B cell (primary cell): ENCODE measurements around the gene PARN. TPM values are rescaled to one million over a fixed set of nuclear protein-coding genes. Genes with fewer than 3 reads are reported as not detected.

Experiments
- ATAC-seq: fragments of 200-7000 bp; cut with Tn5 transposase; one replicate; pipeline ENCODE4 v1.10.0; 2021; ENCODE audit warnings: low read depth, mild to moderate bottlenecking, moderate number of reproducible peaks, moderate library complexity
- CTCF ChIA-PET: fragments of 350-600 bp; sonication (Branson Sonifier 250); formaldehyde crosslinking; loops from one replicate; lab custom pipeline; 2021; ENCODE audit warnings: antibody characterized with exemption, inconsistent platforms; lab: Charles Lee
- POLR2A ChIA-PET: fragments of 350-600 bp; sonication (Branson Sonifier 250); formaldehyde crosslinking; loops from one replicate; lab custom pipeline; 2021; ENCODE audit warnings: antibody characterized with exemption; lab: Charles Lee
- DNase-seq: peaks from one replicate; pipeline ENCODE4 v3.0.0; 2013
- H2AFZ ChIP-seq: 2 replicates; pipeline ENCODE4 v1.6.1; 2012; ENCODE audit warnings: mild to moderate bottlenecking, low read depth, low read length; ENCODE audit not compliant: insufficient read depth, poor library complexity, severe bottlenecking
- H3K27ac ChIP-seq, 2 donors: 1 replicate in 1 of 2; 2 replicates in 1 of 2; pipeline ENCODE4 v1.5.1; 2012 to 2013; ENCODE audit warnings: low read length in 2 of 2, mild to moderate bottlenecking in 2 of 2, moderate library complexity in 1 of 2
- H3K27me3 ChIP-seq, 4 experiments: fragments of 200-600 bp in 1 of 4; sonication (generic) in 1 of 4; replicated peaks in 1 of 4; 1 replicate in 2 of 4; 2 replicates in 2 of 4; pipeline versions ENCODE4 v1.6.1 to v1.7.0; 2013 to 2016; ENCODE audit warnings: low read length in 3 of 4, mild to moderate bottlenecking in 2 of 4, mixed read lengths in 1 of 4, moderate library complexity in 1 of 4; ENCODE audit not compliant: insufficient read depth in 4 of 4, control insufficient read depth in 3 of 4; ENCODE audit errors: control extremely low read depth in 1 of 4
- H3K36me3 ChIP-seq, 2 experiments: replicated peaks in 1 of 2; 1 replicate in 1 of 2; 2 replicates in 1 of 2; pipeline versions ENCODE4 v1.6.1 to v1.7.1; 2013; ENCODE audit warnings: low read length in 1 of 2; ENCODE audit not compliant: insufficient read depth in 2 of 2, control insufficient read depth in 1 of 2; ENCODE audit errors: control extremely low read depth in 1 of 2, extremely low read depth in 1 of 2
- H3K4me1 ChIP-seq, 2 donors: fragments of 200-600 bp in 1 of 2; sonication (generic) in 1 of 2; 1 replicate in 1 of 2; 2 replicates in 1 of 2; pipeline versions ENCODE4 v1.5.1 to v1.6.1; 2013 to 2017; ENCODE audit warnings: low read length in 2 of 2; ENCODE audit not compliant: control insufficient read depth in 2 of 2, insufficient read depth in 2 of 2
- H3K4me2 ChIP-seq: replicated peaks from 2 replicates; pipeline ENCODE3; 2012; ENCODE audit warnings: mild to moderate bottlenecking, low read depth, low read length; ENCODE audit not compliant: poor library complexity, severe bottlenecking
- H3K4me3 ChIP-seq, 5 experiments: fragments of 200-600 bp in 1 of 5; sonication (generic) in 1 of 5; 1 replicate in 3 of 5; 2 replicates in 2 of 5; pipeline versions ENCODE4 v1.5.1 to v1.7.0; 2011 to 2016; ENCODE audit warnings: low read length in 4 of 5, mild to moderate bottlenecking in 4 of 5, low read depth in 2 of 5, control low read depth in 1 of 5, moderate library complexity in 1 of 5; ENCODE audit not compliant: insufficient read depth in 1 of 5; ENCODE audit errors: control extremely low read depth in 1 of 5, extremely low read depth in 1 of 5
- H3K79me2 ChIP-seq: fragments of 200-600 bp; sonication (generic); one replicate; pipeline ENCODE4 v1.6.0; 2016; ENCODE audit warnings: low read length; ENCODE audit not compliant: control insufficient read depth, insufficient read depth
- H3K9ac ChIP-seq: fragments of 200-600 bp; sonication (generic); 2 replicates; pipeline ENCODE4 v1.6.1; 2017; ENCODE audit warnings: mild to moderate bottlenecking, low read length, moderate library complexity
- H3K9me3 ChIP-seq, 3 donors: one replicate each; pipeline versions ENCODE4 v1.6.1 to v1.7.1; 2013; ENCODE audit warnings: low read length in 2 of 3; ENCODE audit not compliant: control insufficient read depth in 2 of 3, insufficient read depth in 1 of 3; ENCODE audit errors: control extremely low read depth in 1 of 3
- H4K20me1 ChIP-seq: 2 replicates; pipeline ENCODE4 v1.6.0; 2012; ENCODE audit warnings: mild to moderate bottlenecking, low read length; ENCODE audit not compliant: insufficient read depth, control insufficient read depth, poor library complexity, severe bottlenecking
- H3K27ac Mint-ChIP-seq: one replicate; pipeline ENCODE4 v1.8.0; 2021; ENCODE audit warnings: mixed read lengths
- H3K27me3 Mint-ChIP-seq: one replicate; pipeline ENCODE4 v1.8.0; 2021; ENCODE audit warnings: mixed read lengths
- H3K4me1 Mint-ChIP-seq: one replicate; pipeline ENCODE4 v1.8.0; 2021; ENCODE audit warnings: mixed read lengths
- H3K4me3 Mint-ChIP-seq: one replicate; pipeline ENCODE4 v1.8.0; 2021; ENCODE audit warnings: mixed read lengths
- H3K9me3 Mint-ChIP-seq: one replicate; pipeline ENCODE4 v1.8.0; 2022; ENCODE audit warnings: mixed read lengths; ENCODE audit not compliant: insufficient read depth
- CTCF ChIP-seq: fragments of 200-600 bp; IDR thresholded peaks from one replicate; pipeline ENCODE4 v1.8.0; 2022; ENCODE audit warnings: antibody characterized with exemption, mild to moderate bottlenecking
- EZH2 ChIP-seq: IDR thresholded peaks from 2 replicates; pipeline ENCODE4 v1.6.1; 2012; ENCODE audit warnings: borderline replicate concordance, low read depth, mild to moderate bottlenecking, moderate library complexity, low read length; ENCODE audit not compliant: insufficient read depth, poor library complexity, severe bottlenecking
- WGBS: methylation state at CpG from one replicate; pipeline ENCODE4 v1.1.5; 2013; ENCODE audit warnings: missing lambda C conversion rate; ENCODE audit not compliant: insufficient coverage; 5-methylcytosine and 5-hydroxymethylcytosine counted together
- intact Hi-C: fragments of 100-400 bp; cut with micrococcal nuclease; formaldehyde crosslinking; loops from one replicate; pipeline ENCODE4 v1.10.0; 2022
- polyA plus RNA-seq: library from polyadenylated mRNA; depleted of rRNA; stranded (reverse); fragments of >200 nt; gene quantifications from 2 replicates; pipeline ENCODE4 v1.2.3, GENCODE V29; 2012
- total RNA-seq, 2 donors: library from RNA; stranded (reverse); fragments of 120-200 nt in 1 of 2; gene quantifications; 1 replicate in 1 of 2; 2 replicates in 1 of 2; pipeline versions ENCODE4 v1.2.3 to v1.2.4, GENCODE V29; 2013 to 2022

The PARN gene
- total and polyA plus RNA-seq, 2 donors (not counting 1 experiment from before 2014, with no cell fraction given): 25.3 to 62.2 TPM

GRCh38 chr16:14452066-14452465, 178.0 kb downstream of the PARN start:
- ATAC-seq (no peak), DNase-seq (no peak)
- CTCF ChIA-PET: no interaction called here
- no peaks in the 10 kb centered on the region for H3K79me2 ChIP-seq
- H4K20me1 ChIP-seq: no peaks in the 10 kb centered on the region
- H3K4me2 ChIP-seq: no peak overlapping the region
- POLR2A ChIA-PET: no interaction called here
- H3K9me3 ChIP-seq: no peaks in the 10 kb centered on the region
- Mint-ChIP-seq H3K27ac (no peak overlapping the region), H3K9me3 (no peaks in the 10 kb centered on the region), H3K27me3 (no peaks in the 10 kb centered on the region), H3K4me3 (no peak overlapping the region), H3K4me1 (no peaks in the 10 kb centered on the region)
- intact Hi-C loops: no loop called here
- WGBS: no CpG with 5 or more reads among the region's 3 CpGs
- no peak overlapping the region for H3K9ac ChIP-seq
- TF ChIP-seq EZH2: no peak
- no peak for TF ChIP-seq CTCF
- H3K27ac ChIP-seq: no peak overlapping the region
- H3K27me3 ChIP-seq: no peaks in the 10 kb centered on the region
- H3K4me3 ChIP-seq: no peak overlapping the region
- H3K4me1 ChIP-seq: no peaks in the 10 kb centered on the region
- peaks cover 0 to 3% of the 10 kb centered on the region in 2 experiments for H3K36me3 ChIP-seq
- no peak overlapping the region for H2AFZ ChIP-seq

DNA sequence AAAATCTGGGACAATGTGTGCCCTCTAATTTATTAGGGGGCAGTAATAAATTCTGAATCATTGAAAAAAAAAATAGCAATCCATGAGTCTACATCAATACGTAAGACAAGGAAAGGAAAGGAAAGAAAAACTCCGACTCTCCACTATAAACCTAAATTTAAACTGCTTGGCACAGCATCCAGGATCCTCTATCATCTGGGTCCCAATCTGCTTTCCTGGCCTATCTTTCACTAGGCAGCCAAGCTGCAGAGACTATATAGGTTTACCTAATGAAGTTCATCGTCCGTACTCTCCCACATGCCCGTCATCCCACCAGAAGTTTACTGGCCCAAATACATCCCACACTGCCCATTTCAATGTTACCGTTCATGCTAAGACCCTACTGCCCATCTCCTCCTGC, 179.2 kb downstream of the PARN start:
- no peak for DNase-seq
- no peak for ATAC-seq
- Histone ChIP-seq H3K9ac (no peak overlapping the region), H3K9me3 (no peaks in the 10 kb centered on the region), H3K4me2 (no peak overlapping the region), H3K4me1 (no peaks in the 10 kb centered on the region), H2AFZ (no peak overlapping the region), H3K79me2 (no peaks in the 10 kb centered on the region), H3K27me3 (no peaks in the 10 kb centered on the region), H3K27ac (no peak overlapping the region), H4K20me1 (no peaks in the 10 kb centered on the region), H3K4me3 (no peak overlapping the region), H3K36me3 (peaks cover 0 to 14% of the 10 kb centered on the region in 2 experiments)
- Mint-ChIP-seq H3K27ac (no peak overlapping the region), H3K4me3 (no peak overlapping the region), H3K27me3 (no peaks in the 10 kb centered on the region), H3K9me3 (no peaks in the 10 kb centered on the region), H3K4me1 (no peaks in the 10 kb centered on the region)
- ChIA-PET POLR2A (no interaction called here), CTCF (no interaction called here)
- WGBS: 100% methylated on average over 5 of the region's 6 CpGs
- intact Hi-C loops: no loop called here
- TF ChIP-seq EZH2 (no peak), CTCF (no peak)
